HG03571 (cell line): ENCODE measurements around the gene MAP7D3.

Experiments used
- ATAC-seq: cut with Tn5 transposase; IDR thresholded peaks from one replicate; pipeline ENCODE4 v1.9.1; 2021; ENCODE audit not compliant: unreplicated experiment

The MAP7D3 gene

DNA sequence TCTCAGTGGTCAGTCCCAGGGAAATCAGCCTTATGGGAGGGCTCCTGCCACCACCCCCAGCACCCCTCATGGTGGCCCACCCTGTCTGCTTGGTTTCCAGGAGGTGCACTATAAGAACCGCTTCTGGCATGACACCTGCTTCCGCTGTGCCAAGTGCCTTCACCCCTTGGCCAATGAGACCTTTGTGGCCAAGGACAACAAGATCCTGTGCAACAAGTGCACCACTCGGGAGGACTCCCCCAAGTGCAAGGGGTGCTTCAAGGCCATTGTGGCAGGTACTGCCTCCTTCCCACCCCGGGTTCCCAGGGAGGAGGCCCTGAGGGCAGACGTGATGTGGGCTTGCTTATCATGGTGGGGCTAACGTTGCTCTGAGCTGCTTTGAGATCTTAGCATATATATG lies 44.3 kb downstream of the MAP7D3 start:
- no peak for ATAC-seq

DNA sequence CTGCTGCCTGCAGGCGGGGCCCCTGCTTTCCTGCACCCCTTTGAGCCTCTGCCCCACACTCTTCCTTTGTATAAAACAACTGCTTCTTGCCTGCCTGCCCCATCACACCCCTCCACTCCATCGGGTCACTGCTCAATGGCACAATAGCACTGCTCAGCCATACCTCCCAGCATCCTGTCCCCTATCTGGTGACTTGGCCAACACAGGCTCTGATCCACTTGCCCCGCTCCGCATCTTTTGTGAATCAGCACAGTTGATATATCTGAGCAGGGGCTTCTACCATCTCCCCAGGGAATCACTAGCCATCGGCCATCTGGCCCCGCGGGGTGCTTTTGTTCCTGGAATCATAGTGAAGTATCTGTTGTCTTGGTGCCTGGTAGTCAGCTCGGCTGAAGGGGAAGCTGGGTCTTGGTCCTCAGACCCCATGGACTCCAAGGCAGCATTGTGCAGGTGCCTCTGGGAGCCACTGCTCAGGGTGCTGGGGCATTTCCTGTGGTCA lies 45.3 kb downstream of the MAP7D3 start:
- no peak for ATAC-seq

- ATAC-seq = no peak
These were observed 46.6 kb downstream of the MAP7D3 start for GRCh38 chrX:136204571-136204970.

- ATAC-seq = no peak
These were observed 47.2 kb downstream of the MAP7D3 start for GRCh38 chrX:136203951-136204350.

DNA sequence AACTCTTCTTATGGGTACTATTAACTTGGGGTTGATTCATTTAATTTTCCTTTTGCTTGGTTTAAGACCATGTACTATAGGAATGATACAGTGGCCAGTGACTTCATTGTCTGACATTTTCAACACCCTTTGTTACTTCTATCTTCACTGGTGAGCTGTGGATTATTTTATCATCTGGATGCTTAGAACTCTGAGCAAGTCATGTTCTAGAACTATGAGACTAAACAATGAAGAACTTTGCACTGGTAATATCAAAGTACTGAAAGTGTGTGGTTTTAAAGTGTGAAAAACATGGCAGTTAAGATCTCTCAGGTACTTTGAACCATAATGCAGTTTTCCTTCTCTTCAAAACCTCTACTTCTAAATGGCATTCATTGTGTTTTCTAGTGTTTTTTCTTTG lies 47.8 kb downstream of the MAP7D3 start:
- ATAC-seq = no peak

GRCh38 chrX:136202889-136203288 lies 48.3 kb downstream of the MAP7D3 start:
- ATAC-seq = no peak

- ATAC-seq = no peak
These were observed 49.6 kb downstream of the MAP7D3 start for GRCh38 chrX:136201601-136202000.

- no peak for ATAC-seq
These were observed 50.7 kb downstream of the MAP7D3 start for GRCh38 chrX:136200466-136200865.

DNA sequence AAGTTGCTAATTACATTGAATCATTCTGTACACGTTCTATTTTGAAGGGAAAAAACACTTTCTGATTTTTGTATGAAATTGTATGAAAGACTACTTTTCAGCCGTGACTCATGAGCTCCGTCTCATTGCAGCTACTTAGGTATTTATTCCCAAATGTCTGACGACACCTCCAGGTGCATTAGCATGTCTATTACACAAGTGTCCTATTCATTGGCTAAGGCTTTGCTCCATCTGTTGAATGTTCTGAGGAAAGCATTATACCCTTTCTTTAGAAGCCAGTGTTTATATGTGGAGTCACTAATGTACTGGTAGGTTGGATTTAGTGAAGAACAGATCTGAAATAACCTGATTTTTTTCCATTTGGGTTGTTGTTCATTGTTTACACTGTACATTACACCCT lies 51.8 kb downstream of the MAP7D3 start:
- no peak for ATAC-seq

GRCh38 chrX:136198678-136199243 lies 52.4 kb downstream of the MAP7D3 start:
- no peak for ATAC-seq

GRCh38 chrX:136198010-136198409 lies 53.2 kb downstream of the MAP7D3 start:
- no peak for ATAC-seq

- no peak for ATAC-seq
These were observed 54.5 kb downstream of the MAP7D3 start for GRCh38 chrX:136196691-136197155.

DNA sequence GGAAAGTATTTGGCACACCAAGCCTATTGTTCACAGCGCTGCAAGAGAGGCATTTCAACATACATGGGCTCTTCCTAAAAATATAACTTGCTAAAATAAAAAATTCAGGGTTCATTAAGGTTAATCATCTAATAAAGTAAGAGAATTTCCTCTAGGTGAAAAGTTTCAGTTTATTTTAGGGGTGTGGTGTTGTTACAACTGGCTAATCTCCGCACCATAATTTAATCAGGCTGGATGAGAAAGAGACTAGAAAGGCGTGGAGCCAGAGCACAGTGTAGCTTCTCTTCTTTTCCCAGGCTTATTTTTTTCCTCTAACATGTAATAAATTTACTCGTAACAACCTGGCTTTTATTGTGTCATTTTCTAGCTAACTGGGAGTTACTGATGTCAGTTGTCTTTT lies 56.0 kb downstream of the MAP7D3 start:
- ATAC-seq = no peak

- ATAC-seq = no peak
These were observed 56.7 kb downstream of the MAP7D3 start for GRCh38 chrX:136194536-136194935.

DNA sequence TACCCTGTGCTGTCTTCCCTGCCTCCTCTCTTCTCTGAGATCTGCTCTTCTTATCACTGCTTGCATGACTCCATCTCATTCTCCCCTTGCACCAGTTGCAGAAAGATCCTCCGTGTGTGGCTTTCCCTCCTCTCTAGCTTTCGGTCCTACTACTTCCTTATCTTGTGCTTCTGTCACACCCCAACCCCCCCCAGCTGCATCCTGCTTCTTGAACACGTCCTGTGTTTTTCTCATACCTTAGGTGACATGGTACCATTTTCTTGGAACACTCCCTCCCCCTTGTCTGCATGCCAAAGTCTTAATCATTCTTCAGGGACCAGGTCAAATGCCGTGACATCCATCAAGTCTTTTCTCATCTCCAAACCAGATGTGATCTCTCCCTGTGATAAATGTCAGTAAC lies 57.4 kb downstream of the MAP7D3 start:
- no peak for ATAC-seq

DNA sequence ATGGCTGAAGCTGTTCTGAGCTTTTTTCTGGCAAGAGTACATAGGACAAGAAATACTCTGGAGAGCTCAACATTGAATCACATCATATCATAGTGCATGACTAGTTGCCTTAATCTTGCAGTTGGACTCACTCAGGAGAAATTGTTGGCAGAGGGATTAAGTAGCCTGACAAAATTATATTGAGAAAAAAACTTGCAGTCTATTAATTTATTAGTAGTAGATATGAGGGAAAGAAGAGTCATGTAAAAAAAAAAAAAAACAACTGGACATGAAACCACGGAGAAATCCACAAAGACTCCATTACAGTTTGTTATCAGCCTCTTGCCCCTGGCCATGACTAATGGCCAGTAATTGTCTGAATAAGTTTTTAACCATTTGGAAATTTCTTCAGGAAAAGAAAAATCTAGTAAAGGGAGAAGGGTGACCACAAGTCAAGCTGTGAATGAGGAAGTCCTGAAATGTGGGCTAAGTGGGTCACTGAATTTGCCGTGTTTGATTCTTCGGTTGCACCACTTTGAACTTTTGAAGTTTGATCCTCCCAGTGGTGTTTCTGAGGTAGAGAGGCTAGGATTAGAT lies 58.3 kb downstream of the MAP7D3 start:
- ATAC-seq = no peak

DNA sequence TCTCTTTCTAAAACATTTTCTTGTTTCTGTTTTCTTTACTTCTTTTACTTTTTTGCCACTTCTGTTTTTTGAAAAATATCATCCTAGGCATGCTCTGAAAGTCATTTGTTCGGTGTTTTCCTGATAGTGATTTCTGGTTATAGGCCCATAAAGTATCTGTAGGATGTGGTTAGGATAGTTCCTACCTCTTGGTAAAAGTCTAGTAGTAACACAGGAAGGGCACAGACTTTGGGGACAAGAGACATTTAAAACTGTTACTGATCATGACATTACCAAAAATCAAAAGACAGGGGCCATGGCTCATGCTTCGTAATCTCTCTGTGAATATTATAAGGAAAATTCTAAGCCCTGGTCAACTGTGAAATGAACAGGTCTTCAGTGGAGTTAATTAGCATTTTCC lies 59.1 kb downstream of the MAP7D3 start:
- ATAC-seq = no peak

GRCh38 chrX:136191171-136191570 lies 60.0 kb downstream of the MAP7D3 start:
- no peak for ATAC-seq

- ATAC-seq = no peak
These were observed 61.0 kb downstream of the MAP7D3 start for GRCh38 chrX:136190038-136190713.

DNA sequence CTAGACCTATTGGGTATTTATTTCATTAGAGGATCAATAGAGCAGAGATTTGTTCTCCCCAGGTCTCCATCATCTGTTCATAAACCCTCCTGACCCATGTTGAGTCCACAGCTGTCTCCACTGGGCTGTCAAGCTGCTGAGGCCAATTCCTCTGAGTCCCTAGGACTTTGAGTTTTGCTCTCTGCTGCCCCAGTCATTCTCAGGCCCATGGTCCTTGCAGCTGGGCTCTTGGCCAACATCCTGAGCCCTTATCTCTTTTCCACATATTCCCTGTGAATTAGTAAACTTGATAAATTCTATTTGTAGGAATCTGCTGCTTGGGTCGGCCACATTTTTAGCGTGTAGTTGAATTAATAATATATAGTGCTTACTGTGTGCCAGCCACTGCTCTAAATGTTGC lies 62.0 kb downstream of the MAP7D3 start:
- no peak for ATAC-seq

DNA sequence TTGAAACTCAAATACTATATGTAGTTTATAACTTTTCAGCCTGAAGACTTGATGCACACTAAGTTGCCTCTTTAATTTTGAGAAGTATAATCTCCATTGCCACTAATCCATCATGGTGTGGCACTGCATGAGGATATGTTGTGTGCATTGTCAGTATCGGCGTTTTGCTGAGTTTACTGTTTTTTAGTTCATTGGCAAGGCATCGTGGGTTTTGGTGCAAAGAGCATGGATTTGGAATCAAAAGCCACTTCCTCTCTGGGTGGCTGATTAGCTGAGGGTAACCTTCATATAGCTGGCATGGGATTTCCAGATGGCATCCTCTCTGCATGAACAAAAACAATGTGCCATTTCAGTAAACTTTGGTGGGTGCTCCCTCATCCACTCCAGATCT lies 65.2 kb downstream of the MAP7D3 start:
- no peak for ATAC-seq

DNA sequence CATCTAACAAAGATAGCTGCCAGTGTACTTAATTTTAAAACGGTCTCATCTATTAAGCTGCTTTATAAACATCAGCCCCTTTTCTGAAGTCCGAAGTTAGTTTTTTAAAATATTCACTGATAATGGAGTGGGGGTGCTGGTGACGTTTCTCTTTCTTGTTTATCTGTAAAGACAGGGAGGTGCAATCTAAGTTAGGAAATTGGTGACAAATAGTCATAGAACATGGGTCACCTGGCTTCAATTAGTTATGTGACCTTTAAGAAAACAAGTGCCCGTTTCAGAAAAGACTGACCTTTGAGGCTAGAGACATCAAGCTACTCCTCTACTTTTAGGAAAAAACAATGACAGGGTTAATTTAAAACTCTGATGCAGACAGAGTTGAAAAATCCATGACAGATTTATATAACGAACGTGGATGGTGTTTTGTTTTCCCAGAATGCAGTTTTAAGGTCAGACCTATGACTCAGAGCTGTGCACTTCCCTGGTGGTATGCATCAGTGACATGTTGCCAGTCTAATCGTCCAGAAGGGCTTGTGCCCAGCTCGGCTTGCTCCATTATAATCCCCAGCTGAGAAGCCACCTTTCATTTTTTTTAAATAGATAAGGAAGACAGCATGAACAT lies 65.7 kb downstream of the MAP7D3 start:
- no peak for ATAC-seq
